HEK293 (cell line): Measurements from ENCODE around the gene NOL4L.

Experiments
- CTCF ChIA-PET: fragments of 350-600 bp; formaldehyde crosslinking; extraction: SDS; loops from one replicate; lab custom pipeline; 2021; ENCODE audit warnings: antibody characterized with exemption; lab: Yijun Ruan, JAX
- POLR2A ChIA-PET: fragments of 300-600 bp; formaldehyde crosslinking; extraction: SDS; loops from one replicate; lab custom pipeline; 2020; ENCODE audit warnings: antibody characterized with exemption, inconsistent platforms; lab: Yijun Ruan, JAX
- H3K27ac ChIP-seq: fragments of 200-500 bp; sonication (Bioruptor generic); 2 replicates; pipeline ENCODE4 v1.5.1; 2014; ENCODE audit warnings: low read depth, low read length, control low read depth, inconsistent platforms; ENCODE audit errors: extremely low read depth
- H3K36me3 ChIP-seq, 2 experiments: fragments of 200-500 bp in 1 of 2; sonication (Bioruptor generic) in 1 of 2; 1 replicate in 1 of 2; 2 replicates in 1 of 2; pipeline ENCODE4 v1.5.1; 2014 to 2017; ENCODE audit warnings: inconsistent platforms in 2 of 2, low read length in 2 of 2; ENCODE audit not compliant: control insufficient read depth in 2 of 2, insufficient read depth in 1 of 2
- H3K4me1 ChIP-seq: fragments of 200-500 bp; sonication (Bioruptor generic); 2 replicates; pipeline ENCODE4 v1.5.1; 2014; ENCODE audit warnings: mild to moderate bottlenecking, low read length, inconsistent platforms; ENCODE audit not compliant: control insufficient read depth, insufficient read depth
- H3K4me3 ChIP-seq: 2 replicates; pipeline ENCODE4 v1.5.1; 2011; ENCODE audit warnings: low read depth, mild to moderate bottlenecking, control low read depth, low read length, moderate library complexity
- H3K9me3 ChIP-seq: fragments of 200-500 bp; sonication (Bioruptor generic); 2 replicates; pipeline ENCODE4 v1.5.1; 2014; ENCODE audit warnings: low read depth, low read length, inconsistent platforms; ENCODE audit not compliant: control insufficient read depth, insufficient read depth
- BCL11B ChIP-seq: fragments of 450-650 bp; formaldehyde crosslinking; IDR thresholded peaks from 2 replicates; pipeline ENCODE4 v1.5.1; 2016; ENCODE audit warnings: low read depth, missing biosample characterization, missing genetic modification characterization
- EGR2 ChIP-seq: fragments of 450-650 bp; formaldehyde crosslinking; IDR thresholded peaks from 2 replicates; pipeline ENCODE4 v1.5.1; 2016; ENCODE audit warnings: low read depth, missing biosample characterization, missing genetic modification characterization
- IKZF3 ChIP-seq: fragments of 450-650 bp; IDR thresholded peaks from 2 replicates; pipeline ENCODE4 v1.5.0; 2018; ENCODE audit warnings: missing biosample characterization, mild to moderate bottlenecking, missing genetic modification characterization, moderate library complexity
- KLF10 ChIP-seq: fragments of 450-650 bp; IDR thresholded peaks from 2 replicates; pipeline ENCODE4 v1.5.1; 2018; ENCODE audit warnings: missing biosample characterization, mild to moderate bottlenecking, missing genetic modification characterization
- PRDM1 ChIP-seq: fragments of 450-650 bp; formaldehyde crosslinking; IDR thresholded peaks from 2 replicates; pipeline ENCODE4; 2016; ENCODE audit warnings: missing biosample characterization, missing genetic modification characterization
- SCRT2 ChIP-seq: fragments of 450-650 bp; formaldehyde crosslinking; IDR thresholded peaks from 2 replicates; pipeline ENCODE4 v1.5.1; 2016; ENCODE audit warnings: missing biosample characterization, missing genetic modification characterization
- ZBTB17 ChIP-seq: fragments of 450-650 bp; formaldehyde crosslinking; IDR thresholded peaks from 2 replicates; pipeline ENCODE4 v1.5.1; 2016; ENCODE audit warnings: missing biosample characterization, missing genetic modification characterization
- ZBTB26 ChIP-seq: fragments of 450-650 bp; formaldehyde crosslinking; optimal IDR thresholded peaks from 2 replicates; pipeline ENCODE3; 2016; ENCODE audit warnings: missing biosample characterization, mild to moderate bottlenecking, missing genetic modification characterization
- ZBTB8A ChIP-seq: fragments of 450-650 bp; formaldehyde crosslinking; IDR thresholded peaks from 2 replicates; pipeline ENCODE4 v1.5.1; 2016; ENCODE audit warnings: missing biosample characterization, missing genetic modification characterization
- ZFP69B ChIP-seq: fragments of 450-650 bp; formaldehyde crosslinking; IDR thresholded peaks from 2 replicates; pipeline ENCODE4 v1.5.1; 2016; ENCODE audit warnings: missing biosample characterization, missing genetic modification characterization
- ZNF26 ChIP-seq: fragments of 450-650 bp; formaldehyde crosslinking; IDR thresholded peaks from 2 replicates; pipeline ENCODE4 v1.5.1; 2016; ENCODE audit warnings: missing biosample characterization, missing genetic modification characterization
- ZNF37A ChIP-seq: fragments of 450-650 bp; IDR thresholded peaks from 2 replicates; pipeline ENCODE4 v1.5.1; 2018; ENCODE audit warnings: missing biosample characterization, missing genetic modification characterization
- ZNF544 ChIP-seq: fragments of 450-650 bp; formaldehyde crosslinking; IDR thresholded peaks from 2 replicates; pipeline ENCODE4 v1.5.0; 2017; ENCODE audit warnings: missing biosample characterization, missing genetic modification characterization
- ZNF600 ChIP-seq: fragments of 450-650 bp; formaldehyde crosslinking; IDR thresholded peaks from 2 replicates; pipeline ENCODE4 v1.5.1; 2016; ENCODE audit warnings: missing biosample characterization, missing genetic modification characterization
- ZNF621 ChIP-seq: fragments of 450-650 bp; formaldehyde crosslinking; IDR thresholded peaks from 2 replicates; pipeline ENCODE4 v1.5.1; 2017; ENCODE audit warnings: missing biosample characterization, missing genetic modification characterization
- ZNF658 ChIP-seq: fragments of 450-650 bp; formaldehyde crosslinking; IDR thresholded peaks from 2 replicates; pipeline ENCODE4; 2016; ENCODE audit warnings: missing biosample characterization, missing genetic modification characterization
- ZNF776 ChIP-seq: fragments of 450-650 bp; formaldehyde crosslinking; IDR thresholded peaks from 2 replicates; pipeline ENCODE4 v1.5.0; 2017; ENCODE audit warnings: missing biosample characterization, missing genetic modification characterization, borderline replicate concordance
- ZXDB ChIP-seq: fragments of 450-650 bp; formaldehyde crosslinking; IDR thresholded peaks from 2 replicates; pipeline ENCODE4 v1.5.1; 2016; ENCODE audit warnings: missing biosample characterization, missing genetic modification characterization
- TF ChIP-seq, protein P1 (sequence below): fragments of 450-650 bp; formaldehyde crosslinking; conservative IDR thresholded peaks from 2 replicates; pipeline ENCODE4 v1.5.1; 2016; ENCODE audit warnings: low read depth, missing biosample characterization, missing genetic modification characterization
- TF ChIP-seq, protein P2 (sequence below): fragments of 450-650 bp; formaldehyde crosslinking; IDR thresholded peaks from 2 replicates; pipeline ENCODE4 v1.5.1; 2016; ENCODE audit warnings: missing biosample characterization, missing genetic modification characterization

Gene NOL4L

DNA sequence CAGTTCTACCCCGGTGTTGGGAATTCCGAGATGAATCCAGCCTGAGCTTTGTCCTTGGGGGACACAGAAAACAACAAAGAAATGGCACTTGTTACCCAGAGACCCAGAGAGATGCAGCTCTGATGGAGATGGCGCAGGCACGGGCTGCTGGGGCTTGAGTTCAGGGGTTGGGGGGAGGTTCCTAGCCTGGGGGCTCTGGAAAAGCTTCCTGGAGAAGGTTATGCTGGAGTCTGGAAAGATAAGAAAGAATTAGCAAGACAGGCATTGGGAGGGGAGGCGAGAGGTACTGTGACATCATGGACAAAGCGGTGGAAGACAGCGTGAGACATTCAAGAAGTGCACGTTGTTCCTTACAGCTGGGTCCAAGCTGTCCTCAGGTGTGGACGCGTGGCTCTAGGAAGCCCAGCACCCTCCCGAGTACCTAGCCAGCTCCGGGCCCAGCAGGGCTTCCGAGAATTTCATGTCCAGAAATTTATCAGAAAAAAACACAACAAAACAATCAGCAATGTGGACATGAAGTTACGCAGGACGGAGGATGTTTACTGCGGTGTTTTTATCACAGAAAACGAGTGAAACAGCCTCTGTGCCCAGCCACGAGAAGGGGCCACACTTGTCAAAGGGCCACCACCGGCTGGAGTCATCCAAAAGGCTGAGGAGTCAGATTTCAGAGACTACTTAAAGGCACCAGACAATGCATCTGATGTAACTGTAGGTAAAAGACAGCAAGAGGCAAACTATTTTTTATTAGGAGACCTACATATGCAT, 49.1 kb upstream of the NOL4L start:
- Histone ChIP-seq H3K4me1 (no peaks in the 10 kb centered on the region), H3K36me3 (no peaks in the 10 kb centered on the region), H3K9me3 (no peaks in the 10 kb centered on the region), H3K27ac (no peak overlapping the region), H3K4me3 (no peak overlapping the region)
- TF ChIP-seq BCL11B (tag by site-specific recombination) = no peak
- TF ChIP-seq ZNF544 (tag by site-specific recombination) = no peak
- TF ChIP-seq SCRT2 (tag by site-specific recombination) = no peak
- peak; percentile 38; the same call in 1 of the 2 replicates for TF ChIP-seq ZBTB8A (tag by site-specific recombination)
- CTCF ChIA-PET = interaction anchor here (0.7 kb wide), 1 partner anchor 209 kb away, joined by 3 read pairs; no protein-coding TSS in a partner anchor
- POLR2A ChIA-PET = no interaction called here

DNA sequence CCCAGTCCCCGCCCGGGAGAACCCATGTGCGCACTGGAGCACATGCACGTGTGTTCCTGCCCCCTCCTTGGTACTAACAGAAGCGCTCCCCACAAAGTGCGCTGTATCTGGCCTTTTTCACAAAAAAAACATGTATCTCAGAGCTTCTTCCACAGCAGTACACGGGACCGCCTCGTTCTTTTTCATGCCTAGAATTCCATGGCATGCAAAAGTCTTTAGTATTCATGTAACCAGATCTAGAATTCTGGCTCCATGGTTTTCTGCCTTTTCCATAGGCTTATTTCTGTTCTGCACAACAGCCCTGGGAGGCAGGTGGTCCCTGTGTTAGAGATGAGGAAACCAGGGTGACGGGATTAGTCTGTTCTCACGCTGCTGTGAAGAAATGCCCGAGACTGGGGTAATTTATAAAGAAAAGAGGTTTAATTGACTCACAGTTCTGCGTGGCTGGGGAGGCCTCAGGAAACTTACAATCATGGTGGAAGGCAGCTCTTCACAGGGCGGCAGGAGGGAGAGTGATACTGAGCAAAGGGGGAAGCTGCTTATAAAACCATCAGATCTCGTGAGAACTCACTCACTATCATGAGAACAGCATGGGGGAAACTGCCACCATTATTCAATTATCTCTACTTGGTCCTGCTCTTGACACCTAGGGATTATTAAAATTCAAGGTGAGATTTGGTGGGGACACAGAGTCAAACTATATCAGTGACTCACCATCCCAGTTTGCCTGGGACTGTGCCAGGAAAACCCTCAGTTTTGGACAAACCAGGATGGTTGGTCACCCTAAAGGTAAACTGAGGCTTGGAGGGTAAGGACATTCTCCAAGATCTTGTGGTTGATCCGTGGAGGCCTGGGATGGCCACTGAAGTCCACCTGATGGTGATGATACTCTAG, 47.6 kb upstream of the NOL4L start:
- no peaks in the 10 kb centered on the region for H3K4me1 ChIP-seq
- H3K36me3 ChIP-seq = no peaks in the 10 kb centered on the region
- TF ChIP-seq EGR2 (no peak), ZNF621 (no peak), ZNF776 (tag by site-specific recombination) (no peak), ZNF658 (tag by site-specific recombination) (no peak), ZNF37A (tag by site-specific recombination) (no peak), ZXDB (tag by site-specific recombination) (no peak), KLF10 (tag by site-specific recombination) (no peak), BCL11B (tag by site-specific recombination) (no peak), IKZF3 (tag by site-specific recombination) (no peak), PRDM1 (tag by site-specific recombination) (no peak)
- CTCF ChIA-PET = interaction anchor here (1.0 to 2.2 kb wide), 2 partner anchors 20 to 111 kb away, joined by 3 to 4 read pairs; no protein-coding TSS in a partner anchor
- no peaks in the 10 kb centered on the region for H3K9me3 ChIP-seq
- H3K4me3 ChIP-seq = no peak overlapping the region
- H3K27ac ChIP-seq = no peak overlapping the region
- POLR2A ChIA-PET = no interaction called here

- H3K36me3 ChIP-seq = no peaks in the 10 kb centered on the region
- ChIA-PET POLR2A (no interaction called here), CTCF (interaction anchor here (1.0 to 2.2 kb wide), 2 partner anchors 21 to 110 kb away, joined by 3 to 4 read pairs; no protein-coding TSS in a partner anchor)
- no peak overlapping the region for H3K4me3 ChIP-seq
- no peaks in the 10 kb centered on the region for H3K9me3 ChIP-seq
- no peaks in the 10 kb centered on the region for H3K4me1 ChIP-seq
- H3K27ac ChIP-seq = no peak overlapping the region
- TF ChIP-seq, protein P1, sequence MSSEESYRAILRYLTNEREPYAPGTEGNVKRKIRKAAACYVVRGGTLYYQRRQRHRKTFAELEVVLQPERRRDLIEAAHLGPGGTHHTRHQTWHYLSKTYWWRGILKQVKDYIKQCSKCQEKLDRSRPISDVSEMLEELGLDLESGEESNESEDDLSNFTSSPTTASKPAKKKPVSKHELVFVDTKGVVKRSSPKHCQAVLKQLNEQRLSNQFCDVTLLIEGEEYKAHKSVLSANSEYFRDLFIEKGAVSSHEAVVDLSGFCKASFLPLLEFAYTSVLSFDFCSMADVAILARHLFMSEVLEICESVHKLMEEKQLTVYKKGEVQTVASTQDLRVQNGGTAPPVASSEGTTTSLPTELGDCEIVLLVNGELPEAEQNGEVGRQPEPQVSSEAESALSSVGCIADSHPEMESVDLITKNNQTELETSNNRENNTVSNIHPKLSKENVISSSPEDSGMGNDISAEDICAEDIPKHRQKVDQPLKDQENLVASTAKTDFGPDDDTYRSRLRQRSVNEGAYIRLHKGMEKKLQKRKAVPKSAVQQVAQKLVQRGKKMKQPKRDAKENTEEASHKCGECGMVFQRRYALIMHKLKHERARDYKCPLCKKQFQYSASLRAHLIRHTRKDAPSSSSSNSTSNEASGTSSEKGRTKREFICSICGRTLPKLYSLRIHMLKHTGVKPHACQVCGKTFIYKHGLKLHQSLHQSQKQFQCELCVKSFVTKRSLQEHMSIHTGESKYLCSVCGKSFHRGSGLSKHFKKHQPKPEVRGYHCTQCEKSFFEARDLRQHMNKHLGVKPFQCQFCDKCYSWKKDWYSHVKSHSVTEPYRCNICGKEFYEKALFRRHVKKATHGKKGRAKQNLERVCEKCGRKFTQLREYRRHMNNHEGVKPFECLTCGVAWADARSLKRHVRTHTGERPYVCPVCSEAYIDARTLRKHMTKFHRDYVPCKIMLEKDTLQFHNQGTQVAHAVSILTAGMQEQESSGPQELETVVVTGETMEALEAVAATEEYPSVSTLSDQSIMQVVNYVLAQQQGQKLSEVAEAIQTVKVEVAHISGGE (tag by site-specific recombination) = no peak
- TF ChIP-seq ZFP69B (tag by site-specific recombination) (0 out of 2 replicates have a peak, but pooled peaks have one; percentile 51), ZNF600 (no peak), ZNF26 (tag by site-specific recombination) (no peak), ZBTB17 (tag by site-specific recombination) (peak; percentile 65), ZBTB26 (no peak)
- TF ChIP-seq, protein P2, sequence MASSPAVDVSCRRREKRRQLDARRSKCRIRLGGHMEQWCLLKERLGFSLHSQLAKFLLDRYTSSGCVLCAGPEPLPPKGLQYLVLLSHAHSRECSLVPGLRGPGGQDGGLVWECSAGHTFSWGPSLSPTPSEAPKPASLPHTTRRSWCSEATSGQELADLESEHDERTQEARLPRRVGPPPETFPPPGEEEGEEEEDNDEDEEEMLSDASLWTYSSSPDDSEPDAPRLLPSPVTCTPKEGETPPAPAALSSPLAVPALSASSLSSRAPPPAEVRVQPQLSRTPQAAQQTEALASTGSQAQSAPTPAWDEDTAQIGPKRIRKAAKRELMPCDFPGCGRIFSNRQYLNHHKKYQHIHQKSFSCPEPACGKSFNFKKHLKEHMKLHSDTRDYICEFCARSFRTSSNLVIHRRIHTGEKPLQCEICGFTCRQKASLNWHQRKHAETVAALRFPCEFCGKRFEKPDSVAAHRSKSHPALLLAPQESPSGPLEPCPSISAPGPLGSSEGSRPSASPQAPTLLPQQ (tag by site-specific recombination) = peak; percentile 72
These were observed 46.9 kb upstream of the NOL4L start for GRCh38 chr20:32631933-32632460.
